ENCODE data around the gene RASEF.

Gene RASEF

GRCh38 chr9:82972446-82972845 is 90.5 kb downstream of the RASEF start:
- no peak for TF ChIP-seq CTCF (conservative IDR thresholded peaks at IDR 0.05; ENCODE audit: low read length)
- no peak for DNase-seq (ENCODE audit: low read depth)
- no peak overlapping the region for H3K4me3 ChIP-seq (ENCODE audit: low read length)

- no peak overlapping the region for H3K4me3 ChIP-seq (ENCODE audit: low read length)
- no peak for TF ChIP-seq CTCF (conservative IDR thresholded peaks at IDR 0.05; ENCODE audit: low read length)
- DNase-seq (ENCODE audit: low read depth): no peak
These were observed 92.6 kb downstream of the RASEF start for GRCh38 chr9:82970359-82970758.

- no peak overlapping the region for H3K4me3 ChIP-seq (ENCODE audit: low read length)
- no peak for DNase-seq (ENCODE audit: low read depth)
- TF ChIP-seq CTCF (conservative IDR thresholded peaks at IDR 0.05; ENCODE audit: low read length): no peak
These were observed 93.7 kb downstream of the RASEF start for GRCh38 chr9:82969291-82969690.

GRCh38 chr9:82968816-82969215 is 94.1 kb downstream of the RASEF start:
- TF ChIP-seq CTCF (conservative IDR thresholded peaks at IDR 0.05; ENCODE audit: low read length): no peak
- no peak overlapping the region for H3K4me3 ChIP-seq (ENCODE audit: low read length)
- DNase-seq (ENCODE audit: low read depth): no peak

DNA sequence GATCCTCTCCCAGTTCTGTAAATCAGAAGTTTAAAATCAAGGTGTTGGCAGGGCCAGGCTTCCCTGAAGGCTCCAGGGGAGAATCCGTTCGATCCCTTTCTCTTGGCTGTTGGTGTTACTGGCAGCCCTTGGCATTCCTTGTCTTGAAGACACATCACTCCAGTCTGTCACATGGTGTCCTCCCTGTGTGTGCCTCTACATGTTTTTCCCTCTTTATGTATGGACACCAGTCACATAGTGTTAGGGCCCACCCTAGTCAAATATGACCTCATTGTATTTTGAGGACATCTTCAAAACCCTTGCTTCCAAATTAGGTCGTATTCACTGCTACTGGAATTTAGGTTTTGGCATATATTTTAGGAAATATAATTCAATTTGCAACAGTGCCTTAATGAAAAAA is 94.6 kb downstream of the RASEF start:
- no peak for TF ChIP-seq CTCF (conservative IDR thresholded peaks at IDR 0.05; ENCODE audit: low read length)
- no peak for DNase-seq (ENCODE audit: low read depth)

GRCh38 chr9:82961504-82962125 is 101.3 kb downstream of the RASEF start:
- DNase-seq (ENCODE audit: low read depth): peak; percentile 63
- peak; percentile 89 for TF ChIP-seq CTCF (conservative IDR thresholded peaks at IDR 0.05; ENCODE audit: low read length)
- no peak overlapping the region for H3K4me3 ChIP-seq (ENCODE audit: low read length)

More for the DNA sequence above, 94.6 kb downstream of the RASEF start:
- no peak overlapping the region for H3K4me3 ChIP-seq (ENCODE audit: low read length)

DNA sequence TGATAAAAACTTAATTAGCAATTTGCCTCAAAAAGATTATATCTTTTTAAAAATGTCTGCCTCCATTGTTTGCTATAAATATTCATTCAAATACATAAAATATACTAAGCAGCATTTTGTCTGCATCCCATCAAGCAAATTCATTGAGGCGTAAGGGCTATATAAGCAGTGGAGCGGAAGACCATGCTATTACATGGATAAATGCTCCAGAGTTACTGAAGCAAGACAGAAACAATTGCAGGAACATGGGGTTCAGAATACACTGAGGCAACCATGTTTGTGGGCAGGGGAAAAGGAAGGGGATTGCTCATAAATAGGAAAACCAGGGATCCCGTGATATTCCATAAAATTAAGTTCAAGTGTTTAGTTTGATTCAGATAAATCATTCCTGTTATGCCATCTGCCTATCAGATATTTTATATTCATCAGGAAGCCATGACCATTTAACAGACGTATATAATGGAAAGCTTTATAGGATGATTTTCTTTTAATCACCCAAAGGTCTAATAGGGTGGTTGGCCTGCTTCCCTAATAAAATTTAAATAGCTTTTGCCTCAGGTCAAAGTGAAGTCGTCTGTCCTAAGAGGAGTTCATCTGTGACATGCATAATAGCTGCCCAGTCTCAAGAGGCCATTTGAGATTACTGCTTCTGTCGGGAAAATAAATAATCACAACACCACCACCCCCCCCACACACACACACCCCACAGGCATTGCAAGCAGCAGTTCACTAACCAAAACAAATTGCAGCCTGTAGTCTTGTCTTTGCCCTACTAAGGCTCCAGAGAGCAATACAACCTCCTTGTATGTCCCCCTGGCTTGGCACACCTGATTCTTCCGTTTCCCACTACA is 105.2 kb downstream of the RASEF start:
- DNase-seq (ENCODE audit: low read depth): no peak

More for the DNA sequence above, 105.2 kb downstream of the RASEF start:
- no peak overlapping the region for H3K4me3 ChIP-seq (ENCODE audit: low read length)
- TF ChIP-seq CTCF (conservative IDR thresholded peaks at IDR 0.05; ENCODE audit: low read length): no peak

Data from AG10803 (cell line).